SU-DHL-6 (cell line): Measurements from ENCODE around the gene ZNF385C.
"Not testable (repeated sequence)": the region's sequence is repeated elsewhere in the genome, so short reads cannot be mapped to it uniquely, and the experiment has no call there.

ENCODE experiments used
- CTCF ChIP-seq: fragments of 200-600 bp; sonication (generic); IDR thresholded peaks from one replicate; pipeline ENCODE4 v1.5.1; 2017; ENCODE audit warnings: antibody characterized with exemption, mild to moderate bottlenecking, low read length, moderate library complexity; ENCODE audit not compliant: insufficient read depth, poor library complexity, severe bottlenecking
- EZH2phosphoT487 ChIP-seq: fragments of 200-600 bp; sonication (generic), shearing (Covaris generic); conservative IDR thresholded peaks from 2 replicates; pipeline ENCODE4 v1.6.1; 2018; ENCODE audit warnings: mild to moderate bottlenecking, antibody characterized with exemption, low read length, moderate library complexity, mixed read lengths

- not testable (repeated sequence) for TF ChIP-seq CTCF, EZH2phosphoT487
Observed at GRCh38 chr17:42143138-42143537, 44.9 kb upstream of the ZNF385C start.
